K562 (cell line): ENCODE measurements around the gene SAMD9. TPM values are rescaled to one million over a fixed set of nuclear protein-coding genes. Genes with fewer than 3 reads are reported as not detected.

Experiments
- CBX1 ChIP-seq: sonication (generic); IDR thresholded peaks from 2 replicates; pipeline ENCODE4 v1.6.1; 2016; ENCODE audit warnings: antibody characterized with exemption, low read depth, mild to moderate bottlenecking
- CCNT2 ChIP-seq: IDR thresholded peaks from 2 replicates; pipeline ENCODE4 v1.6.1; 2011; ENCODE audit warnings: borderline replicate concordance, low read depth, mild to moderate bottlenecking, moderate library complexity, mixed read lengths, low read length; ENCODE audit not compliant: insufficient read length; ENCODE audit errors: extremely low read depth
- CEBPG ChIP-seq, 3 experiments: fragments of 200-800 bp in 1 of 3; sonication (Bioruptor generic) in 1 of 3; sonication (generic) in 1 of 3; formaldehyde crosslinking in 1 of 3; IDR thresholded peaks in 2 of 3; conservative IDR thresholded peaks in 1 of 3; 2 replicates each; pipeline versions ENCODE4 v1.6.1 to v1.8.0; 2016 to 2022; ENCODE audit warnings: missing compliant biosample characterization in 2 of 3, missing genetic modification characterization in 2 of 3, mild to moderate bottlenecking in 1 of 3, missing genetic modification reagents in 1 of 3
- COPS2 ChIP-seq: fragments of 450-650 bp; conservative IDR thresholded peaks from 2 replicates; pipeline ENCODE4 v1.6.1; 2016; ENCODE audit warnings: mild to moderate bottlenecking, moderate library complexity
- ELF1 ChIP-seq: fragments of 200-800 bp; sonication (Bioruptor generic); IDR thresholded peaks from 2 replicates; pipeline ENCODE4 v1.6.1; 2016; ENCODE audit warnings: missing genetic modification characterization, missing compliant biosample characterization
- GABPB1 ChIP-seq: sonication (generic); formaldehyde crosslinking; IDR thresholded peaks from 2 replicates; pipeline ENCODE4 v1.8.0; 2022; ENCODE audit warnings: mild to moderate bottlenecking, missing genetic modification reagents
- JUNB ChIP-seq: fragments of 450-650 bp; formaldehyde crosslinking; conservative IDR thresholded peaks from 2 replicates; pipeline ENCODE4 v1.4.0; 2020; ENCODE audit warnings: mild to moderate bottlenecking
- KDM5B ChIP-seq: fragments of 200-600 bp; sonication (generic); IDR thresholded peaks from 2 replicates; pipeline ENCODE4 v1.6.1; 2012; ENCODE audit warnings: low read depth, mild to moderate bottlenecking, moderate library complexity, low read length, control low read depth, inconsistent platforms; ENCODE audit not compliant: insufficient replicate concordance
- MEF2A ChIP-seq: IDR thresholded peaks from 2 replicates; pipeline ENCODE4 v1.6.1; 2011; ENCODE audit warnings: low read depth, mild to moderate bottlenecking, low read length, moderate library complexity; ENCODE audit not compliant: control insufficient read depth
- MEF2D ChIP-seq: conservative IDR thresholded peaks from 2 replicates; pipeline ENCODE4 v1.6.1; 2016; ENCODE audit warnings: low read depth, missing genetic modification characterization, missing compliant biosample characterization
- MTA2 ChIP-seq: fragments of 450-650 bp; IDR thresholded peaks from 2 replicates; pipeline ENCODE4 v1.6.1; 2016; ENCODE audit warnings: low read depth
- PCBP2 ChIP-seq: fragments of 200-400 bp; formaldehyde crosslinking; IDR thresholded peaks from 2 replicates; pipeline ENCODE4 v1.6.1; 2018; ENCODE audit warnings: low read length, low read depth, mild to moderate bottlenecking, moderate library complexity; ENCODE audit not compliant: poor library complexity, severe bottlenecking
- PPARD ChIP-seq: fragments of 250-450 bp; sonication (Bioruptor Pico); IDR thresholded peaks from 2 replicates; pipeline ENCODE4 v1.8.0; 2022; ENCODE audit warnings: inconsistent platforms, mild to moderate bottlenecking, moderate library complexity
- XRCC3 ChIP-seq: fragments of 450-650 bp; IDR thresholded peaks from 2 replicates; pipeline ENCODE4 v1.6.1; 2017; ENCODE audit warnings: mild to moderate bottlenecking, moderate library complexity
- ZEB2 ChIP-seq: fragments of 450-650 bp; IDR thresholded peaks from 2 replicates; pipeline ENCODE4 v1.6.1; 2016
- ZFX ChIP-seq: sonication (generic); formaldehyde crosslinking; IDR thresholded peaks from 2 replicates; pipeline ENCODE4 v1.8.0; 2022; ENCODE audit warnings: mild to moderate bottlenecking, missing genetic modification reagents, moderate library complexity
- ZNF311 ChIP-seq: fragments of 250-450 bp; sonication (Bioruptor Pico); IDR thresholded peaks from 2 replicates; pipeline ENCODE4 v1.4.0; 2020; ENCODE audit warnings: mild to moderate bottlenecking, moderate library complexity
- ZNF583 ChIP-seq: fragments of 250-450 bp; sonication (Bioruptor Pico); IDR thresholded peaks from 2 replicates; pipeline ENCODE4 v1.4.0; 2020
- polyA plus RNA-seq, 8 experiments: library from polyadenylated mRNA; depleted of rRNA in 4 of 8; stranded (reverse) in 5 of 8; unstranded in 3 of 8; fragments of >200 nt; fragmentation: Nextera tagmentation in 2 of 8; fragmentation: Illumina TruSeq in 1 of 8; extraction: Ambion mirVana in 2 of 8; extraction: Trizol in 1 of 8; gene quantifications; 2 replicates each; pipeline versions ENCODE4 v1.2.1 to v1.2.3, GENCODE V29; 2011 to 2014; ENCODE audit warnings: inconsistent platforms in 1 of 8, missing spikeins in 1 of 8
- total RNA-seq, 7 experiments: library from RNA; depleted of rRNA in 6 of 7; stranded (reverse); fragments of >200 nt in 6 of 7; fragmentation: Illumina TruSeq in 2 of 7; extraction: Trizol in 2 of 7; gene quantifications; 2 replicates each; pipeline versions ENCODE4 v1.2.1 to v1.2.3, GENCODE V29; 2011 to 2021; ENCODE audit warnings: low replicate concordance in 1 of 7
- TF ChIP-seq, protein P1 (sequence below): sonication (generic); formaldehyde crosslinking; IDR thresholded peaks from 2 replicates; pipeline ENCODE4 v1.8.0; 2022; ENCODE audit warnings: mild to moderate bottlenecking, missing genetic modification reagents
- TF ChIP-seq, protein P2 (sequence below): sonication (generic); formaldehyde crosslinking; IDR thresholded peaks from 2 replicates; pipeline ENCODE4 v1.4.0; 2020; ENCODE audit warnings: mild to moderate bottlenecking, missing genetic modification reagents
- TF ChIP-seq, protein P3 (sequence below): fragments of 250-450 bp; sonication (Bioruptor Pico); IDR thresholded peaks from 2 replicates; pipeline ENCODE4 v1.4.0; 2020; ENCODE audit warnings: borderline replicate concordance

SAMD9 gene
- total and polyA plus RNA-seq, 9 of the 15 experiments (the other 6 are each of a cell fraction or from before 2014, with no cell fraction given) = 1.0 to 4.0 (median 1.9) TPM

DNA sequence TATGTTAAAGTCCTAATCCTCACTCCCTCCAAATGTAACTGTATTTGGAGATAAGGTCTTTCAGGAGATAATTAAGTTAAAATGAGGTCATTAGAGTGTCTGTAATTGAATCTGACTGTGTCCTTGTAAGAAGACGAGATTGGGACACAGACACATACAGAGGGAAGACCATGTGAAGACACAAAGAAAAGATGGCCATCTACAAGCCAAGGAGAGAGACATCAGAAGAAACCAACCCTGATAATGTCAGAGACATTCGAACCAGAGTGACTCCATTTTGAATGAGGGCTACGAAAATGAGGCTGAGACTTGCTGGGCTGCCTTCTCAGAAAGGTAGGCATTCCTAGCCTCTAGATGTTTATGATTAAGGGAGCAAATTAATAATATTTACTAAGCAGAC lies 30.9 kb upstream of the SAMD9 start (continued):
- TF ChIP-seq, protein P1, sequence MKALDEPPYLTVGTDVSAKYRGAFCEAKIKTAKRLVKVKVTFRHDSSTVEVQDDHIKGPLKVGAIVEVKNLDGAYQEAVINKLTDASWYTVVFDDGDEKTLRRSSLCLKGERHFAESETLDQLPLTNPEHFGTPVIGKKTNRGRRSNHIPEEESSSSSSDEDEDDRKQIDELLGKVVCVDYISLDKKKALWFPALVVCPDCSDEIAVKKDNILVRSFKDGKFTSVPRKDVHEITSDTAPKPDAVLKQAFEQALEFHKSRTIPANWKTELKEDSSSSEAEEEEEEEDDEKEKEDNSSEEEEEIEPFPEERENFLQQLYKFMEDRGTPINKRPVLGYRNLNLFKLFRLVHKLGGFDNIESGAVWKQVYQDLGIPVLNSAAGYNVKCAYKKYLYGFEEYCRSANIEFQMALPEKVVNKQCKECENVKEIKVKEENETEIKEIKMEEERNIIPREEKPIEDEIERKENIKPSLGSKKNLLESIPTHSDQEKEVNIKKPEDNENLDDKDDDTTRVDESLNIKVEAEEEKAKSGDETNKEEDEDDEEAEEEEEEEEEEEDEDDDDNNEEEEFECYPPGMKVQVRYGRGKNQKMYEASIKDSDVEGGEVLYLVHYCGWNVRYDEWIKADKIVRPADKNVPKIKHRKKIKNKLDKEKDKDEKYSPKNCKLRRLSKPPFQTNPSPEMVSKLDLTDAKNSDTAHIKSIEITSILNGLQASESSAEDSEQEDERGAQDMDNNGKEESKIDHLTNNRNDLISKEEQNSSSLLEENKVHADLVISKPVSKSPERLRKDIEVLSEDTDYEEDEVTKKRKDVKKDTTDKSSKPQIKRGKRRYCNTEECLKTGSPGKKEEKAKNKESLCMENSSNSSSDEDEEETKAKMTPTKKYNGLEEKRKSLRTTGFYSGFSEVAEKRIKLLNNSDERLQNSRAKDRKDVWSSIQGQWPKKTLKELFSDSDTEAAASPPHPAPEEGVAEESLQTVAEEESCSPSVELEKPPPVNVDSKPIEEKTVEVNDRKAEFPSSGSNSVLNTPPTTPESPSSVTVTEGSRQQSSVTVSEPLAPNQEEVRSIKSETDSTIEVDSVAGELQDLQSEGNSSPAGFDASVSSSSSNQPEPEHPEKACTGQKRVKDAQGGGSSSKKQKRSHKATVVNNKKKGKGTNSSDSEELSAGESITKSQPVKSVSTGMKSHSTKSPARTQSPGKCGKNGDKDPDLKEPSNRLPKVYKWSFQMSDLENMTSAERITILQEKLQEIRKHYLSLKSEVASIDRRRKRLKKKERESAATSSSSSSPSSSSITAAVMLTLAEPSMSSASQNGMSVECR (CRISPR knock-in tag) = no peak
- TF ChIP-seq CCNT2 (no peak), ZEB2 (no peak), CEBPG (CRISPR knock-in tag; IDR thresholded peaks at IDR 0.05) (no peak), CEBPG (tag; conservative IDR thresholded peaks at IDR 0.05 in 1 of 2, IDR thresholded peaks at IDR 0.05 in 1 of 2) (no peak), ZNF583 (CRISPR knock-in tag) (peak; percentile 71; the same call in 1 of the 2 replicates), XRCC3 (no peak), MTA2 (no peak), PPARD (CRISPR knock-in tag) (no peak), ELF1 (tag) (0 out of 2 replicates have a peak, but pooled peaks have one; percentile 17), COPS2 (no peak), JUNB (CRISPR knock-in tag) (no peak), KDM5B (no peak), ZFX (CRISPR knock-in tag) (no peak), MEF2A (no peak), MEF2D (tag) (peak; percentile 87), PCBP2 (no peak), ZNF311 (CRISPR knock-in tag) (peak; percentile 92), CBX1 (no peak), GABPB1 (CRISPR knock-in tag) (no peak)
- TF ChIP-seq, protein P2, sequence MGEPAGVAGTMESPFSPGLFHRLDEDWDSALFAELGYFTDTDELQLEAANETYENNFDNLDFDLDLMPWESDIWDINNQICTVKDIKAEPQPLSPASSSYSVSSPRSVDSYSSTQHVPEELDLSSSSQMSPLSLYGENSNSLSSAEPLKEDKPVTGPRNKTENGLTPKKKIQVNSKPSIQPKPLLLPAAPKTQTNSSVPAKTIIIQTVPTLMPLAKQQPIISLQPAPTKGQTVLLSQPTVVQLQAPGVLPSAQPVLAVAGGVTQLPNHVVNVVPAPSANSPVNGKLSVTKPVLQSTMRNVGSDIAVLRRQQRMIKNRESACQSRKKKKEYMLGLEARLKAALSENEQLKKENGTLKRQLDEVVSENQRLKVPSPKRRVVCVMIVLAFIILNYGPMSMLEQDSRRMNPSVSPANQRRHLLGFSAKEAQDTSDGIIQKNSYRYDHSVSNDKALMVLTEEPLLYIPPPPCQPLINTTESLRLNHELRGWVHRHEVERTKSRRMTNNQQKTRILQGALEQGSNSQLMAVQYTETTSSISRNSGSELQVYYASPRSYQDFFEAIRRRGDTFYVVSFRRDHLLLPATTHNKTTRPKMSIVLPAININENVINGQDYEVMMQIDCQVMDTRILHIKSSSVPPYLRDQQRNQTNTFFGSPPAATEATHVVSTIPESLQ (CRISPR knock-in tag) = no peak
- TF ChIP-seq, protein P3, sequence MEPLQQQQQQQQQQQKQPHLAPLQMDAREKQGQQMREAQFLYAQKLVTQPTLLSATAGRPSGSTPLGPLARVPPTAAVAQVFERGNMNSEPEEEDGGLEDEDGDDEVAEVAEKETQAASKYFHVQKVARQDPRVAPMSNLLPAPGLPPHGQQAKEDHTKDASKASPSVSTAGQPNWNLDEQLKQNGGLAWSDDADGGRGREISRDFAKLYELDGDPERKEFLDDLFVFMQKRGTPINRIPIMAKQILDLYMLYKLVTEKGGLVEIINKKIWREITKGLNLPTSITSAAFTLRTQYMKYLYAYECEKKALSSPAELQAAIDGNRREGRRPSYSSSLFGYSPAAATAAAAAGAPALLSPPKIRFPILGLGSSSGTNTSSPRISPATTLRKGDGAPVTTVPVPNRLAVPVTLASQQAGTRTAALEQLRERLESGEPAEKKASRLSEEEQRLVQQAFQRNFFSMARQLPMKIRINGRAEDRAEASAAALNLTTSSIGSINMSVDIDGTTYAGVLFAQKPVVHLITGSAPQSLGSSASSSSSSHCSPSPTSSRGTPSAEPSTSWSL (CRISPR knock-in tag) = no peak
